DOHH2 (cell line): ENCODE measurements around the gene CNGA3.
"Not testable (repeated sequence)": the region's sequence is repeated elsewhere in the genome, so short reads cannot be mapped to it uniquely, and the experiment has no call there.

Source experiments
- CTCF ChIP-seq: fragments of 200-600 bp; sonication (generic); IDR thresholded peaks from one replicate; pipeline ENCODE4 v1.5.1; 2014; ENCODE audit warnings: antibody characterized with exemption, mild to moderate bottlenecking, low read depth, low read length; ENCODE audit not compliant: poor library complexity, severe bottlenecking
- EZH2phosphoT487 ChIP-seq: fragments of 200-600 bp; sonication (generic); IDR thresholded peaks from 2 replicates; pipeline ENCODE4 v1.6.1; 2017; ENCODE audit warnings: borderline replicate concordance, mild to moderate bottlenecking, antibody characterized with exemption, low read length, moderate library complexity, mixed read lengths

- TF ChIP-seq CTCF, EZH2phosphoT487: not testable (repeated sequence)
Observed at GRCh38 chr2:98320171-98320570, 26.1 kb upstream of the CNGA3 start.
